ENCODE data around the gene CFAP46.

GRCh38 chr10:132808383-132809231 lies 133.8 kb downstream of the CFAP46 start:
- TF ChIP-seq RFX5 (IDR thresholded peaks at IDR 0.05; ENCODE audit: borderline replicate concordance, low read depth, low read length): no peak
- TF ChIP-seq CTCF (IDR thresholded peaks at IDR 0.05; ENCODE audit: control extremely low read depth in 1 of 3, insufficient read depth in 1 of 3, low read depth in 1 of 3, low read length in 3 of 3): no peak
- no peak for TF ChIP-seq MAFK (IDR thresholded peaks at IDR 0.05; ENCODE audit: low read depth, low read length)
- TF ChIP-seq NRF1 (IDR thresholded peaks at IDR 0.05; ENCODE audit: low read depth, low read length): no peak
- TF ChIP-seq TBP (IDR thresholded peaks at IDR 0.05; ENCODE audit: low read depth, low read length): no peak
- TF ChIP-seq SP4 (IDR thresholded peaks at IDR 0.05; ENCODE audit: low read length): no peak
- TF ChIP-seq POLR2A (IDR thresholded peaks at IDR 0.05; ENCODE audit: control extremely low read depth in 1 of 2, low read depth in 2 of 2, low read length in 2 of 2): no peak
- no peak for TF ChIP-seq SRF (IDR thresholded peaks at IDR 0.05; ENCODE audit: low read depth, low read length)
- TF ChIP-seq PHF8 (conservative IDR thresholded peaks at IDR 0.05; ENCODE audit: low read depth, low read length): no peak
- no peak for TF ChIP-seq E2F6 (IDR thresholded peaks at IDR 0.05)
- no peak for TF ChIP-seq TAF1 (IDR thresholded peaks at IDR 0.05; ENCODE audit: low read depth, low read length)
- TF ChIP-seq SUZ12 (IDR thresholded peaks at IDR 0.05; ENCODE audit: low read length): no peak
